Glomerular endothelial cell (primary cell): ENCODE results near the gene PAX5. TPM values are rescaled to one million over a fixed set of nuclear protein-coding genes. Genes with fewer than 3 reads are reported as not detected.
"Not testable (repeated sequence)": the region's sequence is repeated elsewhere in the genome, so short reads cannot be mapped to it uniquely, and the experiment has no call there.

ENCODE experiments used
- DNase-seq: peaks from one replicate; pipeline ENCODE4 v3.0.0-alpha.2; 2011; ENCODE audit warnings: low read depth, low spot score; ENCODE audit errors: extremely low read depth
- total RNA-seq: library from RNA; depleted of rRNA; stranded (reverse); fragments of >200 nt; gene quantifications from 2 replicates; pipeline ENCODE4 v1.2.3, GENCODE V29; 2015

The PAX5 gene
- total RNA-seq = not detected in 2 replicates

DNA sequence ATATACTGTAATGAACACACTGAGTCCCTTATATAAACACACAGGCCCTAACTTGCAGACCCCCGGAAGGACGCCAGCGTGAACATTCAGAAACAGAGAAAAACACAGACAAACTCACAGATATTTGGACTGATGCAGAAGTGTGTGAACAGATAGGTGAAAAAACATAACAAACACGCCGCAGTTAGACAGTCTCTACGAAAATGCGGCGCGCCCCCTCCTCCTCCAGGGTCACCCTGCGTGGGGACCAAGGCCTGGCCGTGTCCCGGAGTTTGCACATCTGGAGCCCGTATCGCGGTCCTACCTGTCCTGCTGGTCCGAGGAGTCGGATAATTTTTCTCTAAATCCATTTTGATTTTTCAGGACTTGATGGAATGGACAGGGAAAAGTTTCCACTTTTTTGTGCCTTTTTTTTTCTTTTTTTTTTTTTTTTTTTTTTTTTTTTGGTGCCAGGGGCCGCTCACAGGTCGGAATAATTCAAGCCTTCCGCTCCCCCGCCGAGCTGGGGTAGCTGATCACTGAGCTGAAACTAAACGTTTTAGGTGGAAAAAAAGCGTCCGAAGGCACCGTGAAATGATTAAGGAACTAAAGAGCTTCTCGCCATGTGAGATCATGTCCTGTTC lies at the start of gene PAX5:
Gene PAX5, minus strand, starts transcription at position 587 of the 623 bp plus-strand sequence. Its CDS starts 237 bp downstream, at position 350.
- no peak for DNase-seq

DNA sequence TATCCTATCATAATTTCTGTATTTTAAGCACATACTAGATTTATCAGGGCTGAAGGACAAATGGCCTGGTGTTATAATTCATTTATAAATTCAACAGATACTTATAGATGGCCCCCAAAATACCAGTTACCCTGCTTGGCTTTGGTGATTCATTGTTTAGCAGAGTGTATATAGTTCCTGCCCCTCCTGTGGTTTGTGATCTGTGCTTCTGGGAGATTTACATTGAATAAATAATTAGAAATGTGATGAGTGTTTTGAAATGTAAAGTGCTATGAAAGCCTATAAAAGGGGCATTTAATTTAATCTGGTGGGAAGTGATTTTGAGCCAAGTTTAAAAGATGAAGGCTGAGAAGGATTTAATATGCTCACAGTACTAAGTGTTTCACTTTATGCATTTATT lies 49.6 kb upstream of the PAX5 start:
- no peak for DNase-seq

DNA sequence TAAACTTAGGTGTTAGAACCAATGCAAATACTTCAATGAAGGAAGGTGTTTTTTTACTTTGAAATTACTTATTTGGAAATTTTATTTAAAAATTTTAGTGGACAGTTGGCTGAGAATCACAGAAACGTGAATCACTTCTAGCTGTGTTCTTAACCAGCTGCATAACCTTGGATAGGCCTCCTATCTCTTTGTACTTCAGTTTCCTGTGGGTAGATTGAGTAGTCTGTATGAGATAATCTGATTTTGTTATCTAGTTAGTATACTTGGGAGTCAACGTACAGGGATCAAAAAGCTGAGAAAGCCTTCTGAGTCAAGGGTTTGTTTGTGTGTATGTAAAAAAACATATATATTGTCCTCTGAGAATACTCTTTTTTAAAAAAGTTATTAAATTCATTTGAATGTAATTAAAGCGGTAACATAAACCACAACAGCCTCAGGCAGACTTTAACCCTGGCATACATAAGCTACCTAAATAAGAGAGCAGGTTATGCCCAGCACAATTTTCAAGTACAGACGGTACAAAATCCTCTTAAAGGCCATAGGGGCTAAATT lies 48.2 kb upstream of the PAX5 start:
- no peak for DNase-seq

DNA sequence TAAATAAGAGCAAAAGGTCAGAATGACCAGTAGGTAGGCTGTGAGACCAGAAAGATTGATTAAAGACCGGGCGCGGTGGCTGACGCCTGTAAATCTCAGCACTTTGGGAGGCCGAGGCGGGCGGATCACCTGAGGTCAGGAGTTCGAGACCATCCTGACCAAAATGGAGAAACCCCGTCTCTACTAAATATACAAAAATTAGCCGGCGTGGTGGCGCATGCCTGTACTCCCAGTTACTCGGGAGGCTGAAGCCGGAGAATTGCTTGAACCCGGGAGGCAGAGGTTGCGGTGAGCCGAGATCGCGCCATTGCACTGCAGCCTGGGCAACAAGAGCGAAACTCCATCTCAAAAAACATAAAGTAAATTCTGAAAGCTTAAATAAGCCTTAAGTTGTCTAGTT lies 47.4 kb upstream of the PAX5 start:
- not testable (repeated sequence) for DNase-seq

DNA sequence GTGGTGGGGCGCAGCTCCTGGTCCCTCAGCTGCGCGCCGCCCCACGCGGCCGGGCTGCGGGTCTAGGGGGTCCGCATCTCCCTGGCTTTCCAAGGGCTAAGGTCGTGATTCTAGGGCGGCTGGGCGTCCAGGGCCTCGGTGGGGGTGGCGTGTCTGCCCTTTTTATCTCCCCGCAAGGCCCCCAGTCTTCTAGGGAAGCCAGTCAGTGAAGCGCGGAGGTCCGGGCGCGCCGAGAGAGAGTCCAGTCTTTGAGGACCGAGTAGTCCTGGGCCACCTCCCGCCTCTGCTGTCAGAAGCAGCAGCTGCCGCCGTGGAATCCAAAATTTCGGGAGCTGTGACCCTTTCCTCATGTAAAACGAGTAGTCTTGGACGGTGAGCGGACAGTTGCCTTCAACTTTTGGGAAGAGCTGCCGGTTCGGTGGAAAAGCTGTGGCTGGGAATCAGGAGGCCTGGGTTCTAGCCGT lies 46.1 kb upstream of the PAX5 start:
- DNase-seq = not testable (repeated sequence)

DNA sequence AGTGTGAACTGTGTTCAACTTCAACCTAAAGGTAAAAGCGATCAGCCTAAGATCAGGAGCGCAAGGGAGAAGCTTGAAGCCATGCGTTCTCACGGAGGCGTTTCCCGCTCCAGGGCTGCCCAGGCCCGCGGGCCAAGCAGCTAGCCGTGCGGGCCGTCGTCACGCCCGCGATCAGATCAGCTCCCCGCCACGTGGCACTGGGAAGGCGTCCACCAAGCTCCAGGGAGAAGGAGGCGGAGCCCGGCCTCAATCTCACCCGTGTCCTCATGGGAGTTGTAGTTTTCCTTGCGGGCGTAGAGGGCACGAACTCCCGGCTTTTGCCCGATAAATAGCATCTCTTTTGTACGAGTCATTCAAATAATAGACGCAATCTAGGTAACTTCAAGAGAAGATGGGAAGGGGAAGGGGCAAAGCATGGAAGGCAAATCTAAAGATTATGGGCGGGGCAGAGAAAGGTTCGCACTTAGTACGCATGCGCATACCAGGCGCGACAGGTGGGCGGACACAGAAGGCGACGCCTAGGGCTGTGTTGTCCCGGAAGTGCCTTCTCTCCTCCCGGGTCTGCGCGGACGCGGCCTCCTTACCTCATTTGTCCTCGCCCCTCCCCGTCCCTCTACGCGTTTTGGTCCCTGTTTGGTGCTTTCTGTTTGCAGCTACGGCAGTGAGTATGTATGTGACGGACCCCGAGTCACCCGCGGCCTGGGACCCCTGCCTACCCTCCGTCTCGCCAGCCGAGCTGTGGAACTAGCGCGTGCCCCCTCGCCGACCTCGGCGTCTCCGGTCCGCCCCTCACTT lies 45.5 kb upstream of the PAX5 start:
- peak; percentile 72 for DNase-seq

DNA sequence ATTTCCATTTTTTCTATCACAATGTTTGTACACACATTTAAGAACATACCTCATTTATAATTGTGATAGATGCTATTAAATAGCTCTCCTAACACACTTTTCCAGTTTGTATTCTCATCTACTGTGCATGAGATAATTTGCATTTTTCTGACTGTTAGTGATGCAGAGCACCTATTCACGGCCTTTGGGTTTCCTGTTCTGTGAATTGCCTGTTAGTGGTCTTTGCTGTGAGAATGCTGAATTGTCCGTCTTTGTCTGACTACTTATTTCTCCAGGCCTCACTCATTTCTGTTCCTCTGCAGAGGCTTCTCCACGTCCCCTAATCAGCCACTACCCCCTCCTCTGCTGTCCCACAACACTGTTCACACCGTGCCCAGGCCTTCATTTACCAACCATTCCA lies 40.7 kb upstream of the PAX5 start:
- DNase-seq = not testable (repeated sequence)

DNA sequence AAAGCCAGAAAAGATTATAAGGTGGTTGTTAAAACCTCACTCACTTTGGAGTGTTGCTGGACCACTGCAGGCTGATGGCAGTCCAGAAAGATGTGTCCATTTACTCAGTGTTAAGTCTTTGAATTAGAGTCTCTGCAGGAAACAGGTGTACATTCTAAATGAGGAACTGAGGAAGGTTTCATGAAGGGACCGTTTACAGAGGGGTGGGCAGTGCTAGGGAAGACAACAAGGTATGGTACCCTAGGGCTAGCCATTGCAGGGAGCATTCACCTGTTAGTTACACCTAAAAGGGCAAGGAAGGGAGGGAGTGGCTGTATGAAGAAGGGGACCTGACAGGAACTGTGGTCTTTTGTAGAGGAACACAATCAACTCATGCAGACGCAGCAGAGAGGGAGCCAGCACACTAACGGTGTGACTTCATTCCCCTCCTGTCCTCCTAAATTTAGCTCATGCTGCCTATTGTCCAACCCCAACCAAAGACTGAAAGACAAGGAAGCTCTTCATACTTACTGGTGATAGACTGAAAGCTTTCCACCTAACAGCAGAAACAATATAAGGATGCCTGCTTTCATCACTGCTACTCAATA lies 32.2 kb upstream of the PAX5 start:
- DNase-seq = no peak

DNA sequence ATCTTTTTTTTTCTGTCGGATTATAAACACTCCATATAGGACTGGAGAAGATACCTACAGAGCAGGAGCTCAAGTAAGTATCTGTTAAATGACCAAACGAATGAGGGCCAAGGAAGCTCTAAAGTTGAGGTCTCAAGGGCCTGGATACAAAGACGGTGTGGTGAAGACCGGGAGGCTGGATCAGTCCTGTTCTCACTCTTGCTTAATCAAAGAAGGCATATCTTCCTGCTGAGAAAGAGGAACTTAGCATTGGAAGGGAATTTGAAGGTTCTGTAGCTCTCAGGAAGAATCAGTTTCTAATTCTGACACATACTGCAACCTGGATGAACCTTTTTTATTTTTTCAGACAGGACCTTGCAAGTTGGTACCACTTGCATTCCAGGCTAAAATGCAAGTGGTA lies 28.3 kb upstream of the PAX5 start:
- DNase-seq = no peak

DNA sequence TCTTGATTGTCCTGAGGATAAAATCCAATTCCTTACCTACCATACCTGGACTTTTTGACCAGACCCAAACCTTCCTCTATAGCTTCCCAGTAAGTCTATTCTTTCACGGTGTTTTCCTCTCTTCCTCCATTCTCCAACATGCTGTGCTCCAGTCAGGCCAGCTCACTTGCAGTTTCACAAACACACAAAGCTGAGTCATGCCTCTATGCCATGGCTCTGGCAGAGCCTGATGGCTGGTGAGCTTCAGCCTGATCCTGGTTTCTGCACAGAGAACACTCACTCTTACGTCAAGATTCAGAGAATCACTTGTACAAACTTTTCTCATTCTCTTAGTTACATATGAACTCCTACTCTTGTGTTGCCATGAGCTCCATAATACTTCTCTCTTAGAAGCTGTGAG lies 27.7 kb upstream of the PAX5 start:
- DNase-seq = no peak

DNA sequence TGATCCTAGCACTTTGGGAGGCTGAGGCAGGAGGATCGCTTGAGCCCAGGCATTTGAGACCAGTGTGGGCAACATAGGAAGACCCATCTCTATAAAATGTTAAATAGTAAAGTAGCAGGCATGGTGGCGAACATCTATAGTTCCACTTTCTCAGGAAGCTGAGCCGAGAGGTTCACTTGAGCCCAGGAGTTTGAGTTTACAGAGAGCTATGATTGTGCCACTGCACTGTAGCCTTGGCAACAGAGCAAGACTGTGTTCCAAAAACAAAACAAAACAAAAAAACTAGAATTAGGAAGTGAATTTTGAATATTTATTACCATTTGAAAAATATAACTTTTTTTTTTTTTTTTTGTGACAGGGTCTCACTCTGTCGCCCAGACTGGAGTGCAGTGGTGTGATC lies 26.8 kb upstream of the PAX5 start:
- DNase-seq = no peak

DNA sequence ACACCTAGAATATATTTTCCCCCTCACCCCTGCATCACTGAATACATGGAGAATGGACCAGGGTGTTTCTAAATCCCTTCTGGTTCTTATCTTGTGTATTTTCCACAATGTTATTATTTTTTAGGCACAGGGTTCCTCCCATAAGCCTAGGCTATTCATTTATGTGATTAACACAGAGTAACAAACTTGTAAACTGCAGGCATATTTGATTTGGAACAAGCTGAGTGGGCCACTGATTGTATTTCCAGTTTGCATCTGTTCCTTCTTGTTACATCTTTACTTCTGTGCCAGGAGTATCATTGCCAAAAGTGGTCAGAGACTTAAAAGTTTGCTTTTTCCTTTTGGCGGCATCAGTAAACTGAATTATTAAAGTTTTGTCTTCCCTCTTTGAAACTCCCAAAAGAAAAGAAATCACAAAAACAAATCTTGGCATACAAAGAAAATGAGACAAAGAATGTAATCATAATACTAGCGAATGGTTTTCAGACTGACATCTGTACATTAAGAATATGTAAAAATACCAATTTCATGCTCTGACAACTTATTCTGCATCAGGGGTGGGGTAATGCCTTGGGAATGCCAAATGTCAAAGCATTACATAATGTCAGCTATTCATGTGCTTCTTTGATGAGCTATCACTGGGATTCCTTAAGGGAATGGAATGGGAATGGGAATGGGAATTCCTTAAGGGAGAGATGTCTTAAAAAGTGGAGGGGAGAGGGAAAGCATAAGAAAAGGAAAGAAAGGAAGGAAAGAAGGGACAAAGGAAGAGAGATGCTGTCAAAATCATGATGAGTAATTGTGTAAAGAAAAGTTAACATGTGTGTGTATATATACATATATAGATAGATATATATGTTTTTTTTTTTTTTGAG lies 22.2 kb upstream of the PAX5 start:
- no peak for DNase-seq

DNA sequence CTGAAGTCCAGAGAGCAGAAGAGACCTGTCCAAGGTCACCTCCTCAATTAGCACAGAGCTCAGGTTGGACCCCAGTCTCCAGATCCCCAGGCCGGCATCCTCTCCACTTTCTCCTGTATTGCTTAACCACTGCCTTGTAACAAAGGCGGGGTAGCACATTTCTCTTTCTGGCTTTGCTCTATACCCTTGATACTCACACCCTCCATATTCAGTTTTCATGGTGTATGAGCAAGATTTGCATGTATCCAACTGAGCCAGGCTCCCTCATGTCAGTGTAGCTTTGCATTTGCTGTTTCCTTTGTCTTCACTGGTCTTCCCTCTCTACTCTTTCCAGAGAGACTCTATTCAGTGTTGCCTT lies 20.3 kb upstream of the PAX5 start:
- not testable (repeated sequence) for DNase-seq

DNA sequence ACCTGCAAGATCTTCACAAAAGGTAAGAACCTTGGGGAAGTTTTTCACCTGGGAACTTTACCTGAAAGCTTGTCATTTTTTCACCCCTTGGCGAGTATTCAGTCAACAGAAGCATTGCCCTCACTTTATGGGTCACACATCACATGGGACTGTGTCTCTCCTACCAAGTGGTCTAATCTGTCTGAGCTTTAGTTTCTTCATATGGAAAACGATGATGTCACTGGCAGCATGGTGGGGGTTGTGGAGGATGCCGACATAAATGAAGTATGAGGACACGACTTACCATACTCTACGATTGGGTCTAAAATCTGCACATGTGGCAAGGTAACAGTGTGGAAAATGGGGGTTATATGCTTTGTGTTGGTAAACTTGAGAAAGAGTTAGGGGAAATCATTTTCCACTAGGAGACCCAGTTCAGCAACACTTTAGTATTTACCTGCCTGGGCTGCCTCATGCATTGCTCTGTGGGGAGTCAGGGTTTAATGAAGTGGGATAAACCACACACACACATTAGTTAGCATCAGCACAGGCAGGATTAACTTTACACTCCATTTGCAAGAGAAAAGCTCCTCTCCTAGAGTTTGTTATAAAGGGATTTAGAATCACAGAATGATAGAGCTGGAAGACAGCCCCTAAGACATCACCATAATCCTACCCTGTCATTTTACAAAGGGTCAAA lies 19.8 kb upstream of the PAX5 start:
- no peak for DNase-seq

DNA sequence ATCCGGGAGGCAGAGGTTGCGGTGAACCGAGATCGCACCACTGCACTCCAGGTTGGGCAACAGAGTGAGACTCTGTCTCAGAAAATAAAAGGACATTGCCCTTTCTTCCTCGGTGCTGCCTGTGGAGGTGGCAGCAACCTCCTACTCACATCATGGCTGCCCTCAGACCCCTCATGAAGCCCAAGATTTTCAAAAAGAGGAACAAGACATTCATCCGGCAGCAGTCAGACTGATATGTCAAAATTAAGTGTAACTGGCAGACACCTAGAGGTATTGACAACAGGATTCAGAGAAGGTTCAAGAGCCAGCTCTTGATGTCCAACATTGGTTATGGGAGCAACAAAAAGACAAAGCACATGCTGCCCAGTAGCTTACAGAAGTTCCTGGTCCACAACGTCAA lies 12.6 kb upstream of the PAX5 start:
- no peak for DNase-seq

DNA sequence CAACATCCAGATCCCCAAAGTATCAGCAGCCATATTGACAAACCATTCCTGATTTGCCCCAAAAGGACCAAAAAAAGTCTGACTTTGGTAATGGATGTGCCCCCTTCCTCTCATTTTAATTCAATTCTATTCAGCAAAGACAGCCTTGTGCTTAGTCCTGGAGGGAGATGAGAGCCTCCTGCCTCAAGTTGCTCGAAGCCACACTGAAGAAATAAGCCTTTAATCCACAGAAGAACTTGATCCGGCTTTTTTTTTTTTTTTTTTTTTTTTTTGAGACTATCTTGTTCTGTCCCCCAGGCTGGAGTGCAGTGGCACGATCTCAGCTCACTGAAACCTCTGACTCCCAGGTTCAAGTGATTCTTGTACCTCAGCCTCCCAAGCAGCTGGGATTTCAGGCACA lies 8.4 kb upstream of the PAX5 start:
- DNase-seq = no peak

DNA sequence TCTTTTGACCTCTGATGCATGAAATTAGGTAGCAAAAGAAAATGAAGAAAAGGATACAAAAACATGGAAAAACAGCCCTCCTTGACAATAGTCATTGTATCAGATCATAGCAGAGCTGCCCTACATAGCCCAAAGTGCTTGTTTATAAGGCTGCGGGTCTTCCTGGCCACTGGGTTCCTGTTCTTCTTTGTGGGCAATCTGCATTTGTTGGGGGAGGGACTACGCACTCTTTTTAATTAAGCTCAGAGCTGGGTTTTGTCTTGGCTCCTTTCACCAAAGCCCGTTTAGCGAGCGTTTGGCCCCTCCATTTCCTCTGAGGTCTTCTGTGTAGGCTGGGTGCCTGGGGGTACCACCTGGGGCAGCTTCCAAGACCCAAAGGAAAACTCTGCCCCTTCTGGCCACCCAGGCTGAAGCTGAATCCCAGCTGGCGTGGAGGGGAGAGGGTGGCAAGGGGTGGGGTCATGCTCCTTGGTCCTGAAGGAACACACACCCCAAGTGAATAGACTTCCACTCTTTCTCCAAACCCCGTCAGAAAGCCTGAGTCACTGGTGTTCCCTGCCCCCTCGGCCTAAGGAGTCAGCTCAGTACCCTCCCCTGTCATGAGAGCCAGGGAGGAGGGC lies 6.5 kb upstream of the PAX5 start:
- no peak for DNase-seq

DNA sequence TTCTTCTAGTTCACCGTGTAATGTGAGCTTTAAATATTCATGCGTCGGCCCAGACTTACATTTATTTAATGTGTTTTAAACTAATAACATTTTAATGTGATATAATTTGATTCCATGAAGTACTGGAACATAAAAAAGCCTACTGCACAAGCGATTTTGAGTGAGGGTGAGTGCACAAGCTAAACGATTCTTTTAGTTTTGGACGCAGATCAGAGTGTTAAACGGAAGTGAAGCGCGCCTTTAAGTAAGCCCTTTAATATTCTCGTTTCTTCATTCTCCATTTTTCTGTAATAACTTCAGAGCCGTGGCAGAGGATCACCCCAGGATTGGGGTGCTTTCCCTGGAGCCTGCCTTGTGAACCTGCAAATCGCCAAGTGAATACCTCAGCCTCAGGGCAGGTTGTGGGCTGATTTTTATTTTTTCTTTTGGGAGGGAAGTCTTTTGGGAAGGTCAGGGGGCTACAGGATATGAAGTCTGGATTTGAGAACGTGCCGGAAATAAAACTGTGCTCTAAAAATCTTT lies 4.9 kb upstream of the PAX5 start:
- no peak for DNase-seq

DNA sequence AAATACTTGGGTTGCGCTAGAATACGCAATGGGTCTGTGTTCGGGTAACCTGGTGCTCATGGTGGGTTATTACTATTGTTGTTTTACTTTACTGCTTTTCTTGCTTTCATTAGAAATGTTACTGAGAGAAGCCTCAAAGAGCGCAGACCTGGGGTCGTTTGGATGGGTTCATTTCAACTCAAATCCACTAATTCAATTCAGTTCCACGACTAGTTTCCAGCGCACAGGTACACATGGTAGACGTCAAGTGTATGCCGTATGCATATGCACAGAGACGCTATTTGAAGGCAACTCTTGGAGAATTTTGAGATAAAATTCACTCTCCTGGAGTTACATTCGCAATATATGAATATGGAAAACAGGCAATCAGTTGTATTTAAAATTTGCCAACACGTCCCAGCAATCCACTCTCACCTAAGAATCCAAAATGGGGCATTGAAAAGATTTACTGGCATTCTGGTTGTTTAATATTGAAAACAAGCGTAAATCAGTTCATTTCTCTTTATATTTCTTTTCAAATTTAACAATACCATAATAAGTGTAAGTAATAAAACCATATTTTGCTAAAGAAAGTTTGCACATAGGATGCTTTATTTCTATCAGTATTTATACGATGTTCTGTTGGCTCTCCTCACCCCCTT lies 4.4 kb upstream of the PAX5 start:
- DNase-seq = no peak
